Fibroblast of skin of left biceps (primary cell): ENCODE data around the gene NPAS4.
"Not testable (repeated sequence)": the region's sequence is repeated elsewhere in the genome, so short reads cannot be mapped to it uniquely, and the experiment has no call there.

ENCODE experiments used
- DNase-seq, 2 experiments: peaks; one replicate each; pipeline ENCODE4 v3.0.0-alpha.2; 2013; ENCODE audit warnings: low read depth in 2 of 2

Gene NPAS4

DNA sequence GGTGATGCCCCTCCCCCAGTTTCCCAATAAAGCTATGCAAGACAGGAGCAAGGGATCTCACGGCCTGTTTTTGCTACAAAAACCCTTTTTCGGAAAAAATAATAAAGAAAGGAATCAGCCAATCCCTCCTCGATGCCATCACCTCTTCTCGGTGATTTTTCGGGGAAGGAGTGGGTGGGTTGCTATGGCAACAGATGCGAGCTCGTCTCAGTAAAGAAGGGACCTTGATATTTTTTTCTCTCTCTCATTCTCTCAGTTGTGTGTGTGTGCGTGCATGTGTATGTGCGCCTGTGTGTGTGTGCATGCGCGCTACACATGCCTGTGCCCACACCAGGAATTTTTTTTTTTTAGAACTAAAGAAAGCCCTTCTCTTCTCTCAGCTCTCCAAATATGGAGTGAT, 3.8 kb upstream of the NPAS4 start:
- no peak for DNase-seq

DNA sequence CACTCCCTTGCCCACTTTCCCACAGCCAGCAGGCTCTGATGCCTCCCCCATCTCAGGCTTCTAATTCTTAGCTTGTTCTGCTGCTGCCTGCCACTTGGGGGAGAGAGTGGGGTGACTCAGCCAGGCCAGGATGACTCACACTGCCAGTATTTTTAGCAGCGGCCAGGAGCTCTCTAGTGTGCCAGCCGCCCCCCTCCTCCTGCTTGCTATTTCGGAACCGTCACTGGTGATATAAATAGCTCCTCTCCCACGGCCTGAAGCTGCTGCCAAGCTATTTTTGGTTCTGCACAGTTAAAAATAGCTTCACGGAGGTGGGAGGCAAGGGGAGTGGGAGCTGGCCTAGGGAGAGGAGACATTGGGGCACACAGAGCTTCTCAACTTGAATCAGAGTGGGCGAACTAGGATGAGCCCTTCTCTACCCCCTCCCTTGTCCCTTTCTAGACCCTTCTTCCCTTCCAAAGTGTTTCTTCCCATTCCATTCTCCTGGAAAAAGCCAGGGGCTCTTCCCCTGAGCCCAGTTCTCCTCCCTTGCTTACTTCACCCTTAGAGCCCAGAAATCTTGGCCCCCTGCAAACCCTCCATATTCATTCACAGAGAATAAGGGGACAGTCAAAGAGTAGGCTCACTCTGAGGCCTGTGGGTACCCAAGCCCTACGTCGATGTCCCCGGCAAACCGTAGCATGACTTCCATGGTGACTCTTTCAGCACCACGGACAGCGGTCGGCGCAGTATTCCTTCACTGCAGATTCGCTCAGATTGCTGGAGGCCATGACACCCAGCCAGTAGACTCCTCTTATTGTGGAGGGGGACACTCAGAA, 2.5 kb upstream of the NPAS4 start:
- DNase-seq: peak; percentile 90 to 91

DNA sequence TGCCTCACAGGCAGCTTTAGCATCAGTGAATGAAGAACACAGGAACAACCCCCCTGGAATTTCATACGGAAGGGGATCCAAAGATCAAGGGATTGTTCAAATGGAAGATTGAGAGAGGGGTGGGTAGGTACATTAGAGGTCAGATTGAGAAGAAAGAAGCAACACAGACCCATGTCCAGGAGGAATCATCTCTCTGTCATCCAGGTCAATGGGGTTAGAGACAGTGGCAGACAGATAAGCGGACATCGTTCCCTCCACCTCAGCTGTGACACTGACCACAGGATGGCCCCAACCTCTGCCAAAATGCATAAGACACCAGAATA, 1.9 kb upstream of the NPAS4 start:
- DNase-seq: no peak

DNA sequence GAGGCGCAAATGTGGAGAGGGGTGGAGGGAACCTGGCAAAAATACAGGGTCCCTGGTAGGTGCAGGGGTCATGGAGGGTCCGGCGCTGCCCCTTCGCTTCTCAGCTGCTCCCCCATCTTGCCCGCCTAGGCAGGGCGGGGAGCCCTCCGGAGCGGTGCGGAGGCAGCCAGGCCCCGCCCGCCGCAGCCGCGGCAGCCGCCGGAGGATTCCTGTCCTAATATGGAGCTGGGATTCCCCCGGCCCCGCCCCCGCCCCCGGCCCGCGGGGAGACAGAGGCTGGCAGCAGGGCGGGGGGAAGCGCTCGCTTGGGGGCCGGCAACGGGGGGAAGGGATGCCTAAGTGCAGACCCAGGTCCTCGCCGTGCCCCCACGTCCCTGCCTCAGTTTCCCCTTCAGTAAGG, 1.0 kb upstream of the NPAS4 start:
- DNase-seq: no peak

DNA sequence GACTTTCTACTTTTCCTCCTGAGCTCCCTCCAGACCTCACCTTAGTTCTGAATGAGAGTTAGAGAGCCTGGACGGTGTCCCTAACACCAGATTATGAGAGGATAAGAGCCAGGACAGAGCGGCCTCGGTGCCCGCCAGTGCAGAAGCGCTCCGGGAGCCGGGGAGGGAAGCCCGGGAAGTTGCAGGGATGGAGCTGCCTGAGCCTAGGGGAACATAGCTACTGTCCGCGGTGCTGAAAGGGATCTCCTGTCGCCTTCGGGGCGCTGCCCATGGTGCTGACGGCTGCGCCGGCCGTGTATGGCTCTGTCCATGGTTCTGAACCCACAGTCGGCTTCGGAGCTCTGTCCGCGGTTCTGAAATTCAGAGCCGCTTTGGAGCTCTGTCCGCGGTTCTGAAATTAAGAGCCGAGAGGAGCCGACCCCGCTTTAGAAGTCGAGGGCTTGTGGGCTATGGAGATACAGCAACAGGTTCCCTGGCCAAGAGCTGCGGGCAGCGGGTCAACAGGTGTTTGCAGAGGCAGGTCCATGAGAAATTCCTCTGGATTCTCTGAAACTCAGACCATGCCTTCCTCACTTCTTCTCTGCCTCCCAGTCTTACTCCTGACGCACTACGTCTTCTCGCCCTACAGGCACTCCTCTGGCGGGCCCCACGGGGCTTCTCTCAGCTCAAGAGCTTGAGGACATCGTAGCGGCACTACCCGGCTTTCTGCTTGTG, 814 bp downstream of the NPAS4 start:
- DNase-seq: peak; percentile 62 to 67

DNA sequence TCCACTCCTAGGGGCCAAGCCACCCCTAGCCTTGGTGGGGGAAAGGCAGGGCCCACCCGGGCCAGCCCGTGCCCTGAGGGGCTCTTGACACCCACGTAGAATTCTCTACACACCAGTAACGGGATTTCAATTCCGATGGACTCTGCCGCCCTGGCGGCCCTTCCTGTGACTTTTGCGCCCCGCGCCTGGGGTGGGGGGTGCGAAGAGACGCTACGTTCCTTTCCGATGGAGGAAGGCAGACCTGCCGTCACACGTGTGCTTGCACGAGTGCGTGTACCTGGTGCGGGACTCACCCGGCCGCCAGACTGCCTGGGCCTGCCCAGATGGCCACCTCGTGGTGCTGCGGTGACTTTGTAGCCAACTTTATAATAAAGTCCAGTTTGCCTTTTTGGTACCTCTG, 5.5 kb downstream of the NPAS4 start:
- no peak for DNase-seq

DNA sequence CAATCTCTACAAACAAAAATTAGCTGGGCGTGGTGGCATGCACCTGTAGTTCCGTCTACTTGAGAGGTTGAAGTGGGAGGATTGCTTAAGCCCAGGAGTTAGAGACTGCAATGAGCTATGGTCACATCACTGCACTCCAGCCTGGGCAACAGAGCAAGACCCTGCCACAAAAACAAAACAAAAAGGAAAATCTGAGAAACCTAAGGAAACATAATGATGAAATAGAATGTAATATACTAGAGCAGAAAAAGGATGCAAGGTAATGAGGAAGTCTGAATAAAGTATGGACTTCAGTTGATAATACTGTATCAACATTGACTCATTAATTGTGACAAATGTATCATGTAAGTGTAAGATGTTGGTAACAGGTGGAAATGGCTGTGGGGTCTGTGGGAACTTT, 8.1 kb downstream of the NPAS4 start:
- DNase-seq: no peak

DNA sequence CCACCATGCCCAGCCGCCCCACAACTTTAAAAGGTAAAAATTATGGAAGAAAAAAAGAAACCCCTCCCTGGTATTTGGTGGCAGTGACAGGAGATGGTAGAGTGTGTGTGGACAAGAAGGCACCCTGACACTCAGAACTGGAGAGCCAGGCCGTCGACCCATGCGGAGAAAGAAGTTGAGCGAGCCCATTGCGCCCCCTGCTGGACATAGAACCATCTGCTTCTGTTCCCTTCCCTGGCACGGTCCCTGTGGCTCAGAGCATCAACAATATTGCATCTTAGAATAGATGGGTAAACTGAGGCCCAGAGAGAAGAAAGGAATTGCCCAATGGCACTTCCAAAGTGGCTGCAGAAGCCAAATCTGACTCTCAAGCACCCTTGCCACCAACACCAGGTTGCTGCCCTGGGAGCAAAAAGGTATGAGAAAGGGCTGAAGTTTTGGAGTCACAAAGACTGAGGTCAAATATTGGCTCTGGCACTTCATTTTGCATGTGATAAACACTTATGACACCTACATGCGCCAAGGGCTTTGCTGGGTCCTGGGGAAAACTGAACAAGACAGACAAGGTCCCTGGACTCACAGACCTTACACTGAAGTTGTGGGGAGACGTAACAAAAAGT, 9.3 kb downstream of the NPAS4 start:
- DNase-seq: no peak

DNA sequence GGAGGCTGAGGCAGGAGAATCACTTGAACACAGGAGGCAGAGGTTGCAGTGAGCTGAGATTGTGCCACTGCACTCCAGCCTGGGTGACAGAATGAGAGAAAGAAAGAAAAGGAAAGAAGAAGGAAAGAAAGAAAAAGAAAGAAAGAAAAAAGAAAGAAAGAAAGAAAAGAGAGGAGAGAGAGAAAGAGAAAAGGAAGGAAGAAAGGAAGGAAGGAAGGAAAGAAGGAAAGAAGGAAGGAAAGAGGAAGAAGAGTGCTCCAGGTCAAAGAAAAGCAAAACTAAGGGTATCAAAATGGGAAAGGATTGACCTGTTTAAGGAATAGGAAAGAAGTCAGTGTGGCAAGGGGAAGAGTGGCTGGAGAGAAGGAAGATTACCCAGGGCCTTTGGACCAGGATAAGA, 10.5 kb downstream of the NPAS4 start:
- DNase-seq: not testable (repeated sequence)

DNA sequence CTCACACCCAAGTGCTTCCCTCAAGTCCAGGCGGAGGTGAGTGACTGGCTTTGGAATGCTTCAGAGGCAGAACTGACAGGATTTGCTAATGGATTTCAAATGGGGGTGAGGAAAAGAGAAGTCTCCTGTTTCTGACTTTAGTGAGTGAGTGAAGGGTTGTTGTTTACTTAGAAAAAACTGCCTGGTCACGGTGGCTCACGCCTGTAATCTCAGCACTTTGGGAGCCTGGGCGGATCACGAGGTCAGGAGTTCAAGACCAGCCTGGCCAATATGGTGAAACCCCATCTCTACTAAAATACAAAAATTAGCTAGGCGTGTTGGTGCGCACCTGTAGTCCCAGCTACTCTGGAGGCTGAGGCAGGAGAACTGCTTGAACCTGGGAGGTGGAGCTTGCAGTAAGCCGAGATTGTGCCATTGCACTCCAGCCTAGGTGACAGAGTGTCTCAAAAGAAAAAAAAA, 11.1 kb downstream of the NPAS4 start:
- DNase-seq: not testable (repeated sequence)

DNA sequence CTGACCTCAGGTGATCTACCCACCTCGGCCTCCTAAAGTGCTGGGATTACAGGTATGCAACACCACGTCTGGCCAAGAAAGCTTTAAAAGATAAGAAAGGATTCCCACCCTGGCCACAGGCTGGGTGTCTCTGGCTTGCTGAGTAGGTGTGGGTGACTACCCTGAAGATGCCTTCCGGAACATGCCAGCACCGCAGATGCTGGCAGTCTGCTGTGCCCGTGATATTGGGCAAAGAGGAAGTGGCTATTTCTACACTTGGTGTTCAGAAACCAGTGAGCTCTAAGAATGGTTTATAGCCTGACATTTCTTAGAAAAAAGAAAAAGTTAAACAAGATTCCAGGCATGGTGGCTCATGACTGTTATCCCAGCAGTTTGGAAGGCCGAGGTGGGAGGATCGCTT, 11.8 kb downstream of the NPAS4 start:
- no peak for DNase-seq

DNA sequence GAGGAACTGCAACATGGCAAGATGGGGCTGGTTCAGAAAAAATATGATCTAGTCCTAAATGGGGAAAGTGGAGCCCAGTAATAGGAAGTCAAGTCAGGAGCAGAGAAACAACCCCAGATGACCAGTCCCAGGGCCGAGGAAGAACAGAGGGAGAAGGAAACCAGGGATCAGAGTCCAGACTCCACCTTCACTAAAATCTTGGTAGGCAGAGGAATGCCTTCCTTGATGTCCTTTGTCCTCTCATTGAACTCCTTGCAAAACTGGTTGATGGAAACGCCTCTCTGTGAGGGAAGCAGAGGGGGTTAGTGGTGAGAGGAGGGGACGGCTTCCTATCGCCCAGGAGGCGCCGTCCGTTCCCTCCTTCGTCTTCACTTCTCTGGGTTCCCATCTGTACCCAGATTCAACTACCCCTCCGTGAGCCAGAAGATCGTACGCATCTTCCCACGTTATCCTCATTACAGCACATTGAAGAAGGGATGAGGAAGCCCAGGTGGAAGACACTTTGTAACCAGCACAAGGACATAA, 17.2 kb downstream of the NPAS4 start:
- DNase-seq: no peak

DNA sequence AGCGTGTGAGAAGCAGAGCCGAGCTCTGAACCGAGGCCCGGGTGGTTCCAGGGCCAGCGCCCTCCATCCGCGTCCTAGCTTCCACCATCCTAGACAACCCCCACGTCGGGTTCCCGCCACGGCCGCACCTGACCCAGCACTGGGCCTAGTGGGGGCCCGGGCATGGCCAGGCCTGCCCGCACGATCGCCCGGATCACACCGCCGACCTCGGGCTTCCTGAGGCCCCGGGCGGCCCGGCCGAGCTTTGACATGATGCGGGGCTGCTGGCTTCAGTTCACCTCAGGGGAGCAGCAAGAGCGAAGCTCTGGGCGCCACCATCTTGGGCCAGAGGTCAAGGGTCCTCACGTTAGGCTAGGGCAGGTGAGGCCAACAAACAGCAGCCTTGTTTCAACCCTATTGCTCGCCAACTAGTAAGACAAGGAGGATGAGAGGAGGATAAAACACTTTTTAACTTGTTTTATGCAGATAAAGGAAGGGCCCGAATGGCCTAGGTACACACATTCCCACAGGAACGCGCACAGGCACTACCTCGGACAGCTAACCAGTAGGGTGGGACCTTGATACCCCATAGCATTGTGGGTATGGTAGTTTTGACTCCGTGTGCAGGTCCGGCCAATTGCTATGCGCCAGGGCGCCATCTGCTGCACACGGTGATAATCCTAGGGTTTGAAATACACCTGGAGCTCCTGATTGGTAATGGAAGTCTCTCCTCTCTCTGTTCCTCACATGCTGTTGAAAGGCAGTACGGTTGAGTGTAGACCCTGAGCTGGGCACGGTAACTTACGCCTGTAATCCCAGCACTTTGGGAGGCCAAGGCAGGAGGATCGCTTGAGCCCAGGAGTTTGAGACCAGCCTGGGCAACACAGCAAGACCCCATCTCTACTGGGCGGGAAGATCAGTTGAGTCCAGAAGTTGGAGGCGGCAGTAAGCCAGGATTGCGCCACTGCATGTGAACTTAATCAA, 17.9 kb downstream of the NPAS4 start, which contains the start of gene MRPL11:
Gene MRPL11, minus strand, starts transcription at position 345 of the 963 bp plus-strand sequence. Its CDS starts 94 bp downstream, at position 251.
- peak; percentile 73 to 74 for DNase-seq

DNA sequence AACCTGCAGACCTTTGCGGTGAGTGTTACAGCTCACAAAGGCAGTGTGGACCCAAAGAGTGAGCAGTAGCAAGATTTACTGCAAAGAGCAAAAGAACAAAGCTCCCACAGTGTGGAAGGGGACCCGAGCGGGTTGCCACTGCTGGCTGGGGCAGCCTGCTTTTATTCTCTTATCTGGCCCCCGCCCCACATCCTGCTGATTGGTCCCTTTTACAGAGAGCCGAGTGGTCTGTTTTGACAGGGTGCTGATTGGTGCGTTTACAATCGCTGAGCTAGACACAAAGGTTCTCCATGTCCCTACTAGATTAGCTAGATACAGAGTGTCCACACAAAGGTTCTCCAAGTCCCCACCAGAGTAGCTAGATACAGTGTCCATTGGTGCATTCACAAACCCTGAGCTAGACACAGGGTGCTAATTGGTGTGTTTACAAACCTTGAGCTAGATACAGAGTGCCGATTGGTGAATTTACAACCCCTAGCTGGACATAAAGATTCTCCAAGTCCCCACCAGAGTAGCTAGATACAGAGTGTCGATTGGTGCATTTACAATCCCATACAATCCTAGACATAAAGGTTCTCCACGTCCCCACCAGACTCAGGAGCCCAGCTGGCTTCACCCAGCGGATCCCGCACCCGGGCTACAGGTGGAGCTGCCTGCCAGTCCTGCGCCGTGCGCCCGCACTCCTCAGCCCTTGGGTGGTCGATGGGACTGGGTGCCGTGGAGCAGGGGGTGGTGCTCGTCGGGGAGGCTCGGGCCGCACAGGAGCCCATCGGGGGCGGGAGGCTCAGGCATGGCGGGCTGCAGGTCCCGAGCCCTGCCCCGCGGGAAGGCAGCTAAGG, 19.5 kb downstream of the NPAS4 start:
- DNase-seq: not testable (repeated sequence)

DNA sequence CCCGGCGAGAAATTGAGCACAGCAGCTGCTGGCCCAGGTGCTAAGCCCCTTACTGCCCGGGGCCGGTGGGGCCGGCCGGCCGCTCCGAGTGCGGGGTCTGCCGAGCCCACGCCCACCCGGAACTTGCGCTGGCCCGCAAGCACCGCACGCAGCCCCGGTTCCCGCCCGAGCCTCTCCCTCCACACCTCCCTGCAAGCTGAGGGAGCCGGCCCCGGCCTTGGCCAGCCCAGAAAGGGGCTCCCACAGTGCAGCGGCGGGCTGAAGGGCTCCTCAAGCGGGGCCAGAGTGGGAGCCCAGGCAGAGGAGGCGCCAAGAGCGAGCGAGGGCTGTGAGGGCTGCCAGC, 20.1 kb downstream of the NPAS4 start:
- not testable (repeated sequence) for DNase-seq

DNA sequence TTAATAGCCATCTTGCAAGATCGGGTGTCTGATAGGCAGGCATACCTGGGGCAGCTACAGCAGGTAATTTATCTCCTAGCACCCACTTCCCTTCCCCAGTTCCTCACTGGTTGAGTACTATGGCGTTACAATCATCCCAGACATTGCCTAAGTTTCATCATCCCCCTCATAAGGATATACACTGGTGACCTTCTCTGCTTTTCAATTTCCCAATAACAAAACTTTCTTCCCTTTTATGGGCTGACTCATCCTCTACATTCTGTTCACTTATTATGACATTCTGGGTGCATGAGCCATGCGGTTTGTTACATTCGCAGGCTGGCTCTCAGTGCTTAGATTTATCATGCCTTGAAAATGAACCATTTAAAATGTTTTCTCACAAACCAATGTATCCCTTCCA, 22.8 kb downstream of the NPAS4 start:
- DNase-seq: peak; percentile 30 to 40

DNA sequence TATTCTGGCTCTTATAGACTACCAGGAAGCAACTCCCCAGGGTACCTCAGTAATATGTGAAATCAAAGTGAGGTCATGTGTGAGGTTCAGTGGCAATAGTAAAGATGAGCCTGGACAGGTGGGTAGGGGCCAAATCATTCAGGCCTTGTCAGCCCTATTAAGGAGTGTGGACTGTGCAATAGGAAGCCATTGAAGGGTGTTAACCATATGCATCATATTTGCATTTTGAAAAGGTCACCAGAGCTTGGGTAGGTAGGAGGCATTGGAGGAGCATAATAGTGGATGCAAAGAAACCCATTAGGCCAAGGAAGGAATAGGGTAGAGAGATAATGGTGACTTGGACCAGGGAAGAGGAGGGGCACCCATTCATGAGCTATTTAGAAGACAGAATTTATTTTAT, 26.2 kb downstream of the NPAS4 start:
- DNase-seq: no peak

DNA sequence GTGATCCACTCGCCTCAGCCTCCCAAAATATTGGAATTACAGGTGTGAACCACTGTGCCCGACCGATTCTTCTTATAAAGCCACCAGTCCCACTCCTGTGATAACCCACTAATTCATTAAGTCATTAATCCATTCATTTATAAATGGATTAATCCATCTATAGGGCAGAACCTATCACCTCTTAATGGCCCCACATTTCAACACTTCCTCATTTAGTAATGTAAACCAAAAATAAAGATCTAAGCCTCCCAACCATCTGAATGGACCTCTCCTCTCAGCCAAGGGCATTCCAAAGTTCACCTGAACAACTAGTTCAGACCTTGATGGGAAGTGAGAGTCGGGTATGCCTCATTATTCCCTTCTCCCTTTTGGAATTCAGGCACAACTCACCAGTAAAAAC, 27.7 kb downstream of the NPAS4 start:
- no peak for DNase-seq

DNA sequence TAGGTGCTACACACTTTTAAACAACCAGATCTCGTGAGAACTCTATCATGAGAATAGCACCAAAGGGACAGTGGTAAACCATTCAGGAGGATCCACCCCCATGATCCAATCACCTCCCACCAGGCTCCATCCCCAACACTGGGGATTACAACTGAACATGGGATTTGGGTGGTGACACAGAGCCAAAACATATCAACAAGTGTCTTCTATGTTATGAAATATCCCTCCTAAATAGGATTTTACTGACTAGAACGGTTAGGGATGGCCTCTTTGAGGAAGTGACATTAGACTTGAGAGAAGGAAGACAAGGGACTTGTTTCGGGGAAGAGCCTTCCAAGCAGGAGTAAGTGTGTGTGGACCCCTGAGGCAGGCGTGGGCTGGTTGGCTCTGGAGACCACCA, 29.7 kb downstream of the NPAS4 start:
- DNase-seq: no peak

DNA sequence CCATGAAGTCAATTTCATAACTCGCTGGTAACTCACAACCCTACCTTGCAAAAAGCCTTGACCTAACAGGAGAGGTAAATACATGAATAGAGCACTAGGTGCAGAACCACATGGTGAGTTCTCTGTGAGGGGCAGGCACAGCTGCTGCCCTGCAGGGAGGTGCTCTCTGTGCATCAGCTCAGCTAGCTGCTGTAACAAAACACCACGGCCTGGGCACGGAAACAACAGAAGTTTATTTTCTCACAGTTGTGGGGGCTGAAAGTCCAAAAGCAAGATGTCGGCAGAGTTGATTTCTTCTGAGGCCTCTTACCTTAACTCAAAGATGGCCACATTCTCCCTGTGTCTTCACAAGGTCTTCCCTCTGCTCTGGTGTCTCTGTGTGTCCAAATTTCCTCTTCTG, 30.8 kb downstream of the NPAS4 start:
- DNase-seq: no peak

DNA sequence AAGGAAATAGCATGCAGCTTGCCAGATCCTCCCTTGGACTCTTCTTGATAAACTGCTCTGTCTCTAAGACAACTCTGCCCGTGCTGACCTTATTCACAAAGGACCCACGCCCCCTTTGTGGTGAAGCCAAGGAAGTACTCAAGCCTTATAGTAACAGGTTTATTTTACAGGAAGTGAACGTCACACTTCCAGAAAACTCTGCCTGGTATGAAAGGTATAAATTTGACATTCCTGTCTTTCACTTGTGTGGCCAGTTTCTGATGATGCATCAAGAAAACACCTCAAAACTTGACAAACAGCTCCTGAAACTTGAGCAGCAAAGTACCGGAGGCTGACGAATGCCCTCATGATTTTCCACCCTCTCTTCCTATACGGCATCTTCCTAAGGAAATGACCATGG, 33.4 kb downstream of the NPAS4 start:
- no peak for DNase-seq
